GM18508 (cell line): ENCODE results near the gene LRRC4C.
"Not testable (repeated sequence)": the region's sequence is repeated elsewhere in the genome, so short reads cannot be mapped to it uniquely, and the experiment has no call there.

ENCODE experiments used
- ATAC-seq: cut with Tn5 transposase; IDR thresholded peaks from one replicate; pipeline ENCODE4 v1.9.1; 2021; ENCODE audit warnings: moderate number of reproducible peaks; ENCODE audit not compliant: insufficient read depth, unreplicated experiment

Gene LRRC4C

GRCh38 chr11:40226654-40227053 is 1232.8 kb downstream of the LRRC4C start:
- ATAC-seq = no peak

GRCh38 chr11:40223596-40224330 is 1235.7 kb downstream of the LRRC4C start:
- no peak for ATAC-seq

- no peak for ATAC-seq
These were observed 1240.1 kb downstream of the LRRC4C start for GRCh38 chr11:40219401-40219800.

GRCh38 chr11:40215556-40215955 is 1243.9 kb downstream of the LRRC4C start:
- ATAC-seq = no peak

- ATAC-seq = no peak
These were observed 1252.0 kb downstream of the LRRC4C start for GRCh38 chr11:40207416-40207815.

- ATAC-seq = no peak
These were observed 1255.2 kb downstream of the LRRC4C start for GRCh38 chr11:40204228-40204627.

GRCh38 chr11:40203606-40204005 is 1255.8 kb downstream of the LRRC4C start:
- ATAC-seq = no peak

GRCh38 chr11:40202589-40203270 is 1256.7 kb downstream of the LRRC4C start:
- ATAC-seq = no peak

- not testable (repeated sequence) for ATAC-seq
These were observed 1266.9 kb downstream of the LRRC4C start for GRCh38 chr11:40192590-40192989.

GRCh38 chr11:40190294-40190693 is 1269.2 kb downstream of the LRRC4C start:
- ATAC-seq = no peak

- no peak for ATAC-seq
These were observed 1270.6 kb downstream of the LRRC4C start for GRCh38 chr11:40188848-40189247.

GRCh38 chr11:40187295-40187694 is 1272.2 kb downstream of the LRRC4C start:
- ATAC-seq = no peak

GRCh38 chr11:40186437-40187263 is 1272.8 kb downstream of the LRRC4C start:
- ATAC-seq = no peak

- no peak for ATAC-seq
These were observed 1273.7 kb downstream of the LRRC4C start for GRCh38 chr11:40185793-40186192.

GRCh38 chr11:40183073-40184064 is 1276.1 kb downstream of the LRRC4C start:
- ATAC-seq = peak; percentile 86

- no peak for ATAC-seq
These were observed 1279.9 kb downstream of the LRRC4C start for GRCh38 chr11:40179541-40179940.

GRCh38 chr11:40178470-40178869 is 1281.0 kb downstream of the LRRC4C start:
- no peak for ATAC-seq

- ATAC-seq = no peak
These were observed 1283.5 kb downstream of the LRRC4C start for GRCh38 chr11:40175980-40176379.

- ATAC-seq = peak; percentile 66
These were observed 1289.4 kb downstream of the LRRC4C start for GRCh38 chr11:40170078-40170477.

GRCh38 chr11:40168414-40168813 is 1291.0 kb downstream of the LRRC4C start:
- peak; percentile 93 for ATAC-seq
